HepG2 (cell line): ENCODE results near the gene APOA1. TPM values are rescaled to one million over a fixed set of nuclear protein-coding genes. Genes with fewer than 3 reads are reported as not detected.
A peak's percentile ranks its signal among the peaks of the same experiment; 100 is the strongest.

ENCODE experiments used
- EEA1 ChIP-seq: sonication (generic); formaldehyde crosslinking; IDR thresholded peaks from 2 replicates; pipeline ENCODE4 v1.5.1; 2020; ENCODE audit warnings: mild to moderate bottlenecking, missing genetic modification reagents, borderline replicate concordance
- ELF3 ChIP-seq: IDR thresholded peaks from 2 replicates; pipeline ENCODE4 v1.6.1; 2016; ENCODE audit warnings: missing genetic modification reagents, missing compliant biosample characterization
- ETV5 ChIP-seq: IDR thresholded peaks from 2 replicates; pipeline ENCODE4 v1.6.1; 2018; ENCODE audit warnings: missing biosample characterization, missing genetic modification reagents, inconsistent platforms, borderline replicate concordance
- FOSL1 ChIP-seq: sonication (generic); formaldehyde crosslinking; IDR thresholded peaks from 2 replicates; pipeline ENCODE4 v1.9.0; 2021; ENCODE audit warnings: missing genetic modification reagents, borderline replicate concordance
- KAT8 ChIP-seq: IDR thresholded peaks from 2 replicates; pipeline ENCODE4 v1.6.1; 2016; ENCODE audit warnings: missing genetic modification reagents, missing compliant biosample characterization
- KDM4B ChIP-seq: sonication (generic); formaldehyde crosslinking; IDR thresholded peaks from 2 replicates; pipeline ENCODE4 v1.4.0; 2020; ENCODE audit warnings: missing genetic modification reagents
- KLF16 ChIP-seq, 2 experiments: sonication (generic) in 1 of 2; formaldehyde crosslinking in 1 of 2; IDR thresholded peaks; 2 replicates each; pipeline versions ENCODE4 v1.6.1 to v1.8.0; 2016 to 2023; ENCODE audit warnings: missing genetic modification reagents in 2 of 2, missing compliant biosample characterization in 1 of 2
- PHF8 ChIP-seq: sonication (generic); formaldehyde crosslinking; IDR thresholded peaks from 2 replicates; pipeline ENCODE4 v1.5.0; 2020; ENCODE audit warnings: missing genetic modification reagents
- POLR2AphosphoS5 ChIP-seq: IDR thresholded peaks from 2 replicates; pipeline ENCODE4 v1.6.1; 2012; ENCODE audit warnings: low read depth, low read length
- POLR2G ChIP-seq: fragments of 200-400 bp; formaldehyde crosslinking; IDR thresholded peaks from 2 replicates; pipeline ENCODE4 v1.6.1; 2018; ENCODE audit warnings: mild to moderate bottlenecking, low read depth, low read length, moderate library complexity
- RBM39 ChIP-seq: fragments of 200-400 bp; formaldehyde crosslinking; IDR thresholded peaks from one replicate; pipeline ENCODE4 v1.6.1; 2018; ENCODE audit warnings: antibody characterized with exemption, mild to moderate bottlenecking, low read depth, low read length; ENCODE audit not compliant: poor library complexity, severe bottlenecking
- SALL1 ChIP-seq: sonication (generic); formaldehyde crosslinking; IDR thresholded peaks from 2 replicates; pipeline ENCODE4 v1.8.0; 2022; ENCODE audit warnings: mild to moderate bottlenecking, missing genetic modification reagents
- SAP130 ChIP-seq: IDR thresholded peaks from 2 replicates; pipeline ENCODE4 v1.6.1; 2016; ENCODE audit warnings: low read depth
- ZBTB10 ChIP-seq: sonication (generic); formaldehyde crosslinking; IDR thresholded peaks from 2 replicates; pipeline ENCODE4 v1.4.0; 2020; ENCODE audit warnings: missing genetic modification reagents, borderline replicate concordance
- ZNF18 ChIP-seq: sonication (generic); formaldehyde crosslinking; IDR thresholded peaks from 2 replicates; pipeline ENCODE4 v1.8.0; 2022; ENCODE audit warnings: mild to moderate bottlenecking, missing genetic modification reagents; ENCODE audit not compliant: insufficient replicate concordance
- ZNF510 ChIP-seq: sonication (generic); formaldehyde crosslinking; IDR thresholded peaks from 2 replicates; pipeline ENCODE4 v1.4.0; 2020; ENCODE audit warnings: low read depth, mild to moderate bottlenecking, missing genetic modification reagents
- ZNF589 ChIP-seq: sonication (generic); formaldehyde crosslinking; conservative IDR thresholded peaks from 2 replicates; pipeline ENCODE4 v1.8.0; 2022; ENCODE audit warnings: mild to moderate bottlenecking, moderate library complexity, missing genetic modification reagents
- ZNF709 ChIP-seq: sonication (generic); formaldehyde crosslinking; IDR thresholded peaks from 2 replicates; pipeline ENCODE4 v1.5.0; 2020; ENCODE audit warnings: mild to moderate bottlenecking, missing genetic modification reagents
- ZNF879 ChIP-seq: sonication (generic); formaldehyde crosslinking; IDR thresholded peaks from 2 replicates; pipeline ENCODE4 v1.8.1; 2023; ENCODE audit warnings: missing genetic modification reagents
- polyA plus RNA-seq, 8 experiments: library from polyadenylated mRNA; depleted of rRNA in 3 of 8; stranded (reverse) in 7 of 8; unstranded in 1 of 8; fragments of >200 nt; fragmentation: Illumina TruSeq in 4 of 8; extraction: Trizol in 4 of 8; gene quantifications; 2 replicates each; pipeline versions ENCODE4 v1.2.1 to v1.2.3, GENCODE V29; 2011 to 2016; ENCODE audit warnings: low read depth in 4 of 8, missing spikeins in 1 of 8, mixed read lengths in 1 of 8; ENCODE audit not compliant: insufficient read depth in 1 of 8
- total RNA-seq, 5 experiments: library from RNA; depleted of rRNA; stranded (reverse); fragments of >200 nt; fragmentation: Illumina TruSeq; extraction: Trizol; gene quantifications; 2 replicates each; pipeline ENCODE4 v1.2.3, GENCODE V29; 2016; ENCODE audit warnings: low read depth in 1 of 5
- TF ChIP-seq, protein P1 (sequence below): sonication (generic); formaldehyde crosslinking; IDR thresholded peaks from 2 replicates; pipeline ENCODE4 v1.4.0; 2020; ENCODE audit warnings: mild to moderate bottlenecking, missing genetic modification reagents
- TF ChIP-seq, protein P2 (sequence below): sonication (generic); formaldehyde crosslinking; IDR thresholded peaks from 2 replicates; pipeline ENCODE4 v1.5.0; 2020; ENCODE audit warnings: mild to moderate bottlenecking, missing genetic modification reagents, borderline replicate concordance

The APOA1 gene
- total and polyA plus RNA-seq, 2 of the 13 experiments (the other 11 are each of a cell fraction or from before 2014, with no cell fraction given) = 1,973 to 5,485 TPM

DNA sequence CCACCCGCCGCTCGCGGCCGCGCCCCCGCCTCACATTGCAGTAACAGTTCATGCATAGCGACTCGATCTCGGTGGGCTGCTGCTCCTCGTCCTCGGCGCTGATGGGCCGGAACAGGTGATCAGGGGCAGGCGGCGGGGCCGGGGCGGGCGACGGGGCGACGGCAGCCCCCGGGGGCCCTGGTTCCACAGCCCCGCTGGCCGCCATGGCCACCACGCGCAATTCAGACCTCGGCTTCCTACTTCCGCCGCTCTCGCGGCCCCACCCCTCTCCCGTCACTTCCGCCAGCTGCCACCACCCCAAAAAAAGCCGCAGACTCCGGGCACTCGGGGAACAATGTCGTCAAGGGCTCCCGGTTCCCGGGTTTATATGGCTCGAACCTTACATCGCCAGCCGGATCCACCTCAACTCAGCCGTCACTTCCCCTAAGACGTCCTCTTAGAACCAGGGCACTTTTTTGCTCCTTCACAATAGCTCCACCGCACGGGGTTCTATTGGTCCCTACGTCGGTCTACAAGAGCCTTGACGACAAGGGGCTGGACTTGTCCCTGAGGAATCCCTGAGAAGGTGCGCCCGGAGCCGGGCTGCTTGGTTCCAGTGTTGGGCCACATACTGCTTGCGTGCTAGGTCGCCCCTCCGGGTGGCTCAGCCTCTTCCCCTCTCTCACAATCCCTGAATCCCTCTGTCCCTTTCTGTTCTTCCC is 49.5 kb downstream of the APOA1 start, which contains the start of gene ZPR1 (continued):
- TF ChIP-seq KAT8 (CRISPR knock-in tag) (peak; percentile 89), KLF16 (CRISPR knock-in tag; IDR thresholded peaks at IDR 0.05) (peak in 1 of 2 experiments; percentile 82; a peak in 2 of 4 replicates), SAP130 (CRISPR knock-in tag) (peak; percentile 95), KDM4B (CRISPR knock-in tag) (0 out of 2 replicates have a peak, but pooled peaks have one; percentile 47), POLR2G (peak; percentile 81), ZBTB10 (CRISPR knock-in tag) (peak; percentile 83; the same call in 1 of the 2 replicates), ETV5 (CRISPR knock-in tag) (peak; percentile 49; the same call in 1 of the 2 replicates), ELF3 (CRISPR knock-in tag) (peak; percentile 60; the same call in 1 of the 2 replicates), ZNF510 (0 out of 2 replicates have a peak, but pooled peaks have one; percentile 51), ZNF589 (CRISPR knock-in tag) (peak; percentile 10; the same call in 1 of the 2 replicates), FOSL1 (no peak), ZNF709 (CRISPR knock-in tag) (no peak), SALL1 (CRISPR knock-in tag) (peak; percentile 67), EEA1 (no peak), POLR2AphosphoS5 (peak; percentile 63), RBM39 (peak; percentile 86), ZNF18 (CRISPR knock-in tag) (peak; percentile 73), PHF8 (CRISPR knock-in tag) (peak; percentile 67), ZNF879 (CRISPR knock-in tag) (no peak)
- TF ChIP-seq, protein P1, sequence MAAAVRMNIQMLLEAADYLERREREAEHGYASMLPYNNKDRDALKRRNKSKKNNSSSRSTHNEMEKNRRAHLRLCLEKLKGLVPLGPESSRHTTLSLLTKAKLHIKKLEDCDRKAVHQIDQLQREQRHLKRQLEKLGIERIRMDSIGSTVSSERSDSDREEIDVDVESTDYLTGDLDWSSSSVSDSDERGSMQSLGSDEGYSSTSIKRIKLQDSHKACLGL = peak; percentile 53; the same call in 1 of the 2 replicates
- TF ChIP-seq, protein P2, sequence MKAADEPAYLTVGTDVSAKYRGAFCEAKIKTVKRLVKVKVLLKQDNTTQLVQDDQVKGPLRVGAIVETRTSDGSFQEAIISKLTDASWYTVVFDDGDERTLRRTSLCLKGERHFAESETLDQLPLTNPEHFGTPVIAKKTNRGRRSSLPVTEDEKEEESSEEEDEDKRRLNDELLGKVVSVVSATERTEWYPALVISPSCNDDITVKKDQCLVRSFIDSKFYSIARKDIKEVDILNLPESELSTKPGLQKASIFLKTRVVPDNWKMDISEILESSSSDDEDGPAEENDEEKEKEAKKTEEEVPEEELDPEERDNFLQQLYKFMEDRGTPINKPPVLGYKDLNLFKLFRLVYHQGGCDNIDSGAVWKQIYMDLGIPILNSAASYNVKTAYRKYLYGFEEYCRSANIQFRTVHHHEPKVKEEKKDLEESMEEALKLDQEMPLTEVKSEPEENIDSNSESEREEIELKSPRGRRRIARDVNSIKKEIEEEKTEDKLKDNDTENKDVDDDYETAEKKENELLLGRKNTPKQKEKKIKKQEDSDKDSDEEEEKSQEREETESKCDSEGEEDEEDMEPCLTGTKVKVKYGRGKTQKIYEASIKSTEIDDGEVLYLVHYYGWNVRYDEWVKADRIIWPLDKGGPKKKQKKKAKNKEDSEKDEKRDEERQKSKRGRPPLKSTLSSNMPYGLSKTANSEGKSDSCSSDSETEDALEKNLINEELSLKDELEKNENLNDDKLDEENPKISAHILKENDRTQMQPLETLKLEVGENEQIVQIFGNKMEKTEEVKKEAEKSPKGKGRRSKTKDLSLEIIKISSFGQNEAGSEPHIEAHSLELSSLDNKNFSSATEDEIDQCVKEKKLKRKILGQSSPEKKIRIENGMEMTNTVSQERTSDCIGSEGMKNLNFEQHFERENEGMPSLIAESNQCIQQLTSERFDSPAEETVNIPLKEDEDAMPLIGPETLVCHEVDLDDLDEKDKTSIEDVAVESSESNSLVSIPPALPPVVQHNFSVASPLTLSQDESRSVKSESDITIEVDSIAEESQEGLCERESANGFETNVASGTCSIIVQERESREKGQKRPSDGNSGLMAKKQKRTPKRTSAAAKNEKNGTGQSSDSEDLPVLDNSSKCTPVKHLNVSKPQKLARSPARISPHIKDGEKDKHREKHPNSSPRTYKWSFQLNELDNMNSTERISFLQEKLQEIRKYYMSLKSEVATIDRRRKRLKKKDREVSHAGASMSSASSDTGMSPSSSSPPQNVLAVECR (CRISPR knock-in tag) = peak; percentile 95
